Small intestine (tissue), 16 donors: ENCODE results near the gene RFTN1. TPM values are rescaled to one million over a fixed set of nuclear protein-coding genes. Genes with fewer than 3 reads are reported as not detected.
A peak's percentile ranks its signal among the peaks of the same experiment; 100 is the strongest.

Source experiments
- DNase-seq, 2 donors: peaks; one replicate each; pipeline versions ENCODE4 v3.0.0 to v3.0.0-alpha.2; 2013
- FAIRE-seq: peaks from 2 replicates; lab custom pipeline; 2012; peaks lifted over from hg19 to GRCh38; lab: Jason Lieb, UNC
- H3K27ac ChIP-seq, 3 donors: one replicate each; pipeline ENCODE4 v1.5.1; 2013; ENCODE audit warnings: low read length in 2 of 3, mild to moderate bottlenecking in 2 of 3, control low read depth in 1 of 3, inconsistent platforms in 1 of 3, low read depth in 1 of 3, moderate library complexity in 1 of 3
- H3K27me3 ChIP-seq, 3 donors: one replicate each; pipeline ENCODE4 v1.6.1; 2013; ENCODE audit warnings: low read length in 3 of 3, inconsistent platforms in 1 of 3; ENCODE audit not compliant: control insufficient read depth in 3 of 3, insufficient read depth in 3 of 3
- H3K36me3 ChIP-seq, 3 donors: one replicate each; pipeline ENCODE4 v1.6.1; 2013; ENCODE audit warnings: low read length in 3 of 3, inconsistent platforms in 1 of 3, low read depth in 1 of 3, mild to moderate bottlenecking in 1 of 3, moderate library complexity in 1 of 3; ENCODE audit not compliant: control insufficient read depth in 3 of 3, insufficient read depth in 2 of 3
- H3K4me1 ChIP-seq, 3 donors: one replicate each; pipeline ENCODE4 v1.6.1; 2013; ENCODE audit warnings: low read length in 2 of 3, inconsistent platforms in 1 of 3, low read depth in 1 of 3, mild to moderate bottlenecking in 1 of 3, moderate library complexity in 1 of 3; ENCODE audit not compliant: control insufficient read depth in 3 of 3, insufficient read depth in 2 of 3
- H3K4me3 ChIP-seq, 3 donors: one replicate each; pipeline ENCODE4 v1.5.1; 2013; ENCODE audit warnings: low read length in 3 of 3, control low read depth in 1 of 3, inconsistent platforms in 1 of 3, low read depth in 1 of 3, mild to moderate bottlenecking in 1 of 3, moderate library complexity in 1 of 3
- H3K9me3 ChIP-seq, 2 donors: one replicate each; pipeline ENCODE4 v1.6.1; 2013; ENCODE audit warnings: low read depth in 1 of 2, low read length in 1 of 2; ENCODE audit not compliant: control insufficient read depth in 2 of 2, insufficient read depth in 1 of 2
- WGBS, 3 donors: extraction: QIAGEN DNeasy Blood & Tissue Kit; methylation state at CpG; one replicate each; pipeline ENCODE4 v1.1.7; 2013; 5-methylcytosine and 5-hydroxymethylcytosine counted together
- long read RNA-seq, 10 donors: transcript quantifications; one replicate each; lab custom pipeline, GENCODE V29; 2026
- polyA plus RNA-seq, 4 donors: library from polyadenylated mRNA; stranded (reverse) in 3 of 4; unstranded in 1 of 4; fragments of 200-250 nt in 3 of 4; fragments of 120-200 nt in 1 of 4; gene quantifications; one replicate each; pipeline versions ENCODE4 v1.2.1 to v1.2.3, GENCODE V29; 2013
- donor health status: healthy with polysubstance abuse.
- donor health status: control.
- donor health status: control.
- donor health status: Bipolar disorder and iron deficiency.
- donor health status: healthy.

Gene RFTN1
- polyA plus RNA-seq: 10 to 100 TPM in 3 of 4 donors, 1 to 10 TPM in 1; 1.8 to 18.4 (median 11.6) TPM
- long read RNA-seq, donor 1: 0 reads
- long read RNA-seq, donor 2, partial matches to known transcripts: 0 of 1 reads
- long read RNA-seq, donor 2, other reads (novel, unspliced or antisense): 0 of 1 reads
- long read RNA-seq, donor 3, partial matches to known transcripts: 0 of 2 reads
- long read RNA-seq, donor 3, other reads (novel, unspliced or antisense): 0 of 2 reads
- long read RNA-seq, donor 4: 0 reads
- long read RNA-seq, donor 5, partial matches to known transcripts: 0 of 1 reads
- long read RNA-seq, donor 5, other reads (novel, unspliced or antisense): 0 of 1 reads
- long read RNA-seq, donor 6, transcript RFTN1-201 (10 exons, 2,982 nt): major isoform, 5 of 5 reads
- long read RNA-seq, donor 6, partial matches to known transcripts: 0 of 5 reads
- long read RNA-seq, donor 6, other reads (novel, unspliced or antisense): 0 of 5 reads
- long read RNA-seq, donor 7: 0 reads
- long read RNA-seq, donor 8: 0 reads
- long read RNA-seq, donor 9, partial matches to known transcripts: 0 of 1 reads
- long read RNA-seq, donor 9, other reads (novel, unspliced or antisense): 0 of 1 reads
- long read RNA-seq, donor 10, transcript RFTN1-201 (10 exons, 2,982 nt): major isoform, 5 of 5 reads
- long read RNA-seq, donor 10, partial matches to known transcripts: 0 of 5 reads
- long read RNA-seq, donor 10, other reads (novel, unspliced or antisense): 0 of 5 reads

DNA sequence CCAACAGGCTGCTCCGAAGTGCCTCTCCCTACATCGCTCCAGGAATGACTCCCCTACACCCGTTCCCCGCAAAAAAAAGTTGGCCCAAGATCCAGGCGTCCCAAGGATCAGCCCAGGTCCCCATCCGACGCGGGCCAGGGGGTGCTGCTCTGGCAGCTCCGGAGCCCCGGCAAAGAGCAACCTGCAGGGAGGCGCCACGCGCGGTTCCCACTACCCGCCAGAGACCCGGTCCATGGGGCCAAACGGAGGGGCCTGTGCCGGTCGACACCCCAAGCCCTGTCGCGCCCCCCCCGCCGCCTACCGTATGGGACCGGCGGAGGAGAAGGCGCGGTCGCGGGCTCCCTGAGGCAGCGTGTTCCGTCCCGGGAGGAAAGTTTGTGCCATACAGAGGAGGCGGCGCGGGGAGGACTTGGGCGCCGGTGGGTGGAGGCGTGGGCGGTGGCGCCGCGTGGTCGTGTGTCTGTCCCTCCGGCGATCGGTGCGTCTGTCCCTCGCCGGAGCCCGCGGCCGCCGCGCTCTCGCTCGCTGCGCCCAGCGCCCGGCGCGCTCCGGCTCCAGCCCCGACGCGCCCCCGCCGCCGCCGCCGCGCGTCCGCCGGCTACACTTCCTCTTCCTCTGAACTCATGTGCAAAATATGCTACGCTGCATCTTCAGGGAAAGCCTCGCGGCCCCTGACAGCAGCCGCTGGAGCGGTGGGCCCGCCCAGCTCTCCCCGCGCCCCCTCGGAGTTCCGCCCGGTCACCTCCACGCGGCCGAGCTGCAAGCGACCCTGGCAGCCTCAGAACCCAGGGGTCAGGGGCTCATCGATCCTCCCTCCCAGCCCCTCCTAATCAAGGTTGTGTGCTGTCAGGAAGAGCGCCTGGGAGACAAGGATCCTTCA is at the start of gene RFTN1:
TSS of gene RFTN1 (minus strand) at position 559 of the 880 bp plus-strand sequence. CDS start 19,830 bp downstream, outside the sequence.
- Histone ChIP-seq H3K36me3 (no peaks in the 10 kb centered on the region), H3K4me1 (peaks cover 0 to 14% (median 12%) of the 10 kb centered on the region in 3 donors), H3K27ac (peak within 1 kb of the TSS; percentile 9 to 82 (median 63)), H3K9me3 (no peaks in the 10 kb centered on the region), H3K4me3 (peak within 1 kb of the TSS; percentile 58 to 70 (median 69)), H3K27me3 (peaks cover 0 to 36% (median 0%) of the 10 kb centered on the region in 3 donors)
- DNase-seq (peak in 1 of 2 donors; percentile 58), FAIRE-seq (no peak)
- WGBS, 3 donors: 1 to 3% (median 2%) methylated on average over 63 to 92 of the region's 92 CpGs

DNA sequence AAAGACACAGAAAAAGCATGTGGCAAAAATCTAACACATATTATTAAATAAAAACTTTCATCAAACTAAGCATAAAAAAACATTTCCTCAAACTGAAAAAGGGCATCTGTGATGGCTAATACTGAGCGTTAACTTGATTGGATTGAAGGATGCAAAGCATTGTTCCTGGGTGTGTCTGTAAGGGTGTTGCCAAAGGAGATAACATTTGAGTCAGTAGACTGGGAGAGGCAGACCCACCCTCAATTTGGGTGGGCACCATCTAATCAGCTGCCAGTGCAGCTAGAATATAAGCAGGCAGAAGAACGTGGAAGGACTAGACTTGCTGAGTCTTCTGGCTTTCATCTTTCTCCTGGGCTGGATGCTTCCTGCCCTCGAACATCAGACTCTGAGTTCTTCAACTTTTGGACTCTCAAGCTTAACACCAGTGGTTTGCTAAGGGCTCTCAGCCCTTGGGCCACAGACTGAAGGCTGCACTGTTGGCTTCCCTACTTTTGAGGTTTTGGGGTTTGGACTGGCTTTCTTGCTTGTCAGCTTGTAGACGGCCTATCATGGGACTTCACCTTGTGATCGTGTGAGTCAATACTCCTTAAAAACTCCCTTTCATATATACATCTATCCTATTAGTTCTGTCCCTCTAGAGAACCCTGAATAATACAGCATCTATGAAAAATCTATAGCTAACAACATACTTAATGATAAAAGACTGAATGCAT is 46.3 kb upstream of the RFTN1 start:
- 57 to 76% (median 64%) methylated on average over 5 of the region's 5 CpGs for WGBS, 3 donors
- Histone ChIP-seq H3K27ac (no peak overlapping the region), H3K4me3 (no peak overlapping the region), H3K36me3 (no peaks in the 10 kb centered on the region), H3K4me1 (no peaks in the 10 kb centered on the region), H3K9me3 (peaks cover 0 to 6% of the 10 kb centered on the region in 2 donors), H3K27me3 (no peaks in the 10 kb centered on the region)
- no peak for FAIRE-seq
- no peak for DNase-seq

GRCh38 chr3:16554126-16554525 is 40.6 kb upstream of the RFTN1 start:
- Histone ChIP-seq H3K9me3 (no peaks in the 10 kb centered on the region), H3K27ac (no peak overlapping the region), H3K36me3 (no peaks in the 10 kb centered on the region), H3K27me3 (peaks cover 0 to 7% (median 0%) of the 10 kb centered on the region in 3 donors), H3K4me1 (no peaks in the 10 kb centered on the region), H3K4me3 (no peak overlapping the region)
- FAIRE-seq: no peak
- 74 to 75% (median 74%) methylated on average over 4 of the region's 4 CpGs for WGBS, 3 donors
- no peak for DNase-seq

GRCh38 chr3:16552757-16553156 is 39.3 kb upstream of the RFTN1 start:
- H3K4me1 ChIP-seq: no peaks in the 10 kb centered on the region
- no peak overlapping the region for H3K27ac ChIP-seq
- no peak overlapping the region for H3K4me3 ChIP-seq
- whole genome bisulfite sequencing, 3 donors: 62 to 76% (median 74%) methylated on average over 3 of the region's 3 CpGs
- no peaks in the 10 kb centered on the region for H3K36me3 ChIP-seq
- peaks cover 0 to 7% (median 0%) of the 10 kb centered on the region in 3 donors for H3K27me3 ChIP-seq
- no peak for DNase-seq
- FAIRE-seq: no peak
- H3K9me3 ChIP-seq: no peaks in the 10 kb centered on the region

DNA sequence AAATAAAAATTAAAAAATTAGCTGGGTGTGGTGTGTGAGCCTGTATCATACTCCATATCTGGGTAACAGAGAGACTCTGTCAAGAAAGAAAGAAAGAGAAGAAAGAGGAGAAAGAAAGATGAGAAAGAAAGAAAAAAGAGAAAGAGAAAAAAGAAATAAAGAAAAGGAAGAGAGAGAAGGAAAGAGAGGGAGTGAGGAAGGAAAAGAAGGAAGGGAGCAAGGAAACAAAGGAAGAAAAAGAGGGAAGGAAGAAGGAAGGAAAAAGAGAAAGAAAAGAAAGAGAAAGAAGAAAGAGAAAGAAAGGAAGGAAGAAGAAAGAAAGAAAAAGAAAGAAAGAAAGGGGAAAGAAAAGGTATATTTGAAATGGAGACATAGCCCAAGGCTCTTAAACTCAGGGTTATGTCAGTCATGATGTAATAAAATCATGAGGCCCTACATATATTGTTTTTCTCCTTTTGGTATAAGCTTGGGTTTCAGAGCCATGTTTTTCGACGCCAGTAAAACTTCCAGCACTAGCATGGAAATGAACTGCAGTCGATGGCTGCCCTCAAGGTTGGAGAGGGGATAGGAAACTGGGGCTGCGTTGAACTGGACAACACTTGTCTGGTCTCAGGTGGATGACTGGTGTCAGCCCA is 38.0 kb upstream of the RFTN1 start:
- H3K36me3 ChIP-seq: no peaks in the 10 kb centered on the region
- H3K4me3 ChIP-seq: no peak overlapping the region
- no peaks in the 10 kb centered on the region for H3K9me3 ChIP-seq
- H3K4me1 ChIP-seq: no peaks in the 10 kb centered on the region
- H3K27ac ChIP-seq: no peak overlapping the region
- 82 to 91% (median 83%) methylated on average over 4 of the region's 4 CpGs for WGBS, 3 donors
- DNase-seq: no peak
- no peak for FAIRE-seq
- peaks cover 0 to 7% (median 0%) of the 10 kb centered on the region in 3 donors for H3K27me3 ChIP-seq

- H3K36me3 ChIP-seq: no peaks in the 10 kb centered on the region
- peaks cover 0 to 7% (median 0%) of the 10 kb centered on the region in 3 donors for H3K27me3 ChIP-seq
- no peak overlapping the region for H3K4me3 ChIP-seq
- no peak for FAIRE-seq
- H3K9me3 ChIP-seq: no peaks in the 10 kb centered on the region
- WGBS, 3 donors: 14 to 15% (median 14%) methylated on average over 7 of the region's 7 CpGs
- no peaks in the 10 kb centered on the region for H3K4me1 ChIP-seq
- DNase-seq: peak; percentile 74 to 82
- no peak overlapping the region for H3K27ac ChIP-seq
These were observed 37.3 kb upstream of the RFTN1 start for GRCh38 chr3:16550676-16551341.

DNA sequence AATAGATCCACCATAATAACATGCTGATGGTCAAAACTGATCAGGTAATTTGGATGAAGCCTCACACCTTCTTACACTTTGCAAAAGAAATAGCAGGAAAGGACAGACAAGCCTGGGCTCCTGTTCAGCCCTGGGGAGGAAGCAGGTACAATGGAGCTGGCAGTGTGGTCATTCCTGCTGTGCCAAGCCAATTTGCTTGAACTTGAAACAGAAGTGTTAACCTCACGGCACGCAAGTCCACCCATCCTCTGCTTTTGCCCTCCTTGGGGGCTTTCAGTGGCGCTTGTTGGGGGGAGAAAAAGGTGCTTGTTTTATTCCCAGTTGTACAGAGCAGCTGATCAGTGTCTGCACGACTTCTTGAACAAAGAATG is 36.8 kb upstream of the RFTN1 start:
- WGBS, 3 donors: 48 to 55% (median 49%) methylated on average over 4 of the region's 4 CpGs
- H3K36me3 ChIP-seq: no peaks in the 10 kb centered on the region
- no peaks in the 10 kb centered on the region for H3K9me3 ChIP-seq
- no peak for FAIRE-seq
- DNase-seq: no peak
- H3K4me3 ChIP-seq: no peak overlapping the region
- H3K4me1 ChIP-seq: no peaks in the 10 kb centered on the region
- H3K27me3 ChIP-seq: peaks cover 0 to 7% (median 0%) of the 10 kb centered on the region in 3 donors
- no peak overlapping the region for H3K27ac ChIP-seq
